Fibroblast of pulmonary artery (primary cell): ENCODE results near the gene WNT5A.
A peak's percentile ranks its signal among the peaks of the same experiment; 100 is the strongest.

Source experiments
- DNase-seq: peaks from one replicate; pipeline ENCODE4 v3.0.0-alpha.2; 2010; ENCODE audit warnings: low read depth
- H3K4me3 ChIP-seq: replicated peaks from 2 replicates; pipeline ENCODE4 v1.5.1; 2011; ENCODE audit warnings: low read depth, mild to moderate bottlenecking, control low read depth, low read length, moderate library complexity
- TF ChIP-seq, protein P1 (sequence below): IDR thresholded peaks from 2 replicates; pipeline ENCODE4 v1.5.1; 2011; ENCODE audit warnings: mild to moderate bottlenecking, control low read depth, low read length, inconsistent platforms; ENCODE audit errors: missing control alignments

Gene WNT5A

DNA sequence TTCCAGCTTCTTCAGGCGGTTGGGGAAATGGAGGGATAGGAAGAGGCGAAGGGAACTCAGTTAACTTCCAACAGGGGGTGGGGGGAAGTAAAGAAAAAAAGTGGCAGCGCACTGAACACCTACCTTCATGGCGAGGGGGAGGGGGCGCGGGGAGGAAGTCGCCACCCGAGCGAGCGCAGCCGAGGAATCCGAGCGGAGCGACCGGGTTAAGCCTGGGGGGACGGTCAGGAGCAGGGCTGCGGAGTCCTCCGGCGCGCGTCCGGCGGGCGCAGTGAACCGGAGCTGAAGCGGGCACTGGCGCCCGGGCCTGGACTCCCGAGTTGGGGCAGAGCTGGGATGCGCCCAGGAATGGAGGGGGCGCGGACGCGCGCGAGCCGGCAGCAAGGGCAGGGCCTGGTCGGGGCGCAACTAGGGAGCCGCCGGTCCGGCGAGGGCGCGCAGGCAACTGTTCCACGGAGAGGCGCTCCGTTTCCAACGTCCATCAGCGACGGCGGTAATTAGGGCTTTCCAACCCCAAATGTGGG, at the start of gene WNT5A:
WNT5A (minus strand) TSS at position 450 of the 524 bp plus-strand sequence; CDS start at position 129, 321 bp downstream.
- H3K4me3 ChIP-seq = peak within 1 kb of the TSS; percentile 88
- peak; percentile 52 for DNase-seq
- TF ChIP-seq, protein P1, sequence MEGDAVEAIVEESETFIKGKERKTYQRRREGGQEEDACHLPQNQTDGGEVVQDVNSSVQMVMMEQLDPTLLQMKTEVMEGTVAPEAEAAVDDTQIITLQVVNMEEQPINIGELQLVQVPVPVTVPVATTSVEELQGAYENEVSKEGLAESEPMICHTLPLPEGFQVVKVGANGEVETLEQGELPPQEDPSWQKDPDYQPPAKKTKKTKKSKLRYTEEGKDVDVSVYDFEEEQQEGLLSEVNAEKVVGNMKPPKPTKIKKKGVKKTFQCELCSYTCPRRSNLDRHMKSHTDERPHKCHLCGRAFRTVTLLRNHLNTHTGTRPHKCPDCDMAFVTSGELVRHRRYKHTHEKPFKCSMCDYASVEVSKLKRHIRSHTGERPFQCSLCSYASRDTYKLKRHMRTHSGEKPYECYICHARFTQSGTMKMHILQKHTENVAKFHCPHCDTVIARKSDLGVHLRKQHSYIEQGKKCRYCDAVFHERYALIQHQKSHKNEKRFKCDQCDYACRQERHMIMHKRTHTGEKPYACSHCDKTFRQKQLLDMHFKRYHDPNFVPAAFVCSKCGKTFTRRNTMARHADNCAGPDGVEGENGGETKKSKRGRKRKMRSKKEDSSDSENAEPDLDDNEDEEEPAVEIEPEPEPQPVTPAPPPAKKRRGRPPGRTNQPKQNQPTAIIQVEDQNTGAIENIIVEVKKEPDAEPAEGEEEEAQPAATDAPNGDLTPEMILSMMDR = no peak

DNA sequence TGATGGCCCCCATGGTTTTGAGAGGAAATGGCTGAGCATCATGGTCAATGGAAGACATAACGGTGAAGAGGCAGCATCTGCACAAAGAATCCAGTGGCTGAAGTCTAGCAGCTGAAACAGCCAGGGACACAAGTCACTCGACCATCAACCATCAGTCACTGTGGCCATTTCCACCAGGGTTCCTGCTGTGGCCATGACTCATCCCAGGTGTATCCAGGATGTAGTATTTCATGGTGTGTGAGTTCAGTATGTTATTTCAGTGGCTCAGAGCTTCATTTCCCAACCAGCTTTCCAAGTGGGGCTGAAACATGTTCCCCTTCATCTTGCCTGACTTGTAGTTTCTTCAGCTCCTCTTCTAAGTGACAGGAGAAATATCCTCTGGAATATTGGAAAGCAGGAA, 47.8 kb upstream of the WNT5A start:
- no peak overlapping the region for H3K4me3 ChIP-seq
- no peak for DNase-seq
- TF ChIP-seq, protein P1 = no peak

DNA sequence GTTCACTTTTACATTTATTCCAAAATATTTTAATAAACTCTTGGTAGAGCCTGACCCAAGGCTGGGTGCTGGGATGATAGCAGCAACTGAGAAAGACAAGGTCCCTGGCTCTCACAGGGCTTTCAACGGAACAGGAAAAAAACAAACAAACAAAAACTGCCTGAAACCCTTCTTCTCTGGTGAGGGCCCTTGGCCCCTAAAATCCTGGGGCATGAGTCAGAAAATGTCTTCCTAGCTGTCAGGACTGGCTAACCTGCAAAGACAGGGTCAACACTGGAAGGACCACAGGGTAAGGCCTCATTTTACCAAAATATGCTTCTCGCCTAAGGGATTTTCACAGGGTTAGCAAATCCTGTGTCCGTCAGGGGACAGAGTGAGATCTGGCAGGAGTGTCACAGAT, 45.7 kb upstream of the WNT5A start:
- H3K4me3 ChIP-seq = no peak overlapping the region
- TF ChIP-seq, protein P1 = no peak
- no peak for DNase-seq

DNA sequence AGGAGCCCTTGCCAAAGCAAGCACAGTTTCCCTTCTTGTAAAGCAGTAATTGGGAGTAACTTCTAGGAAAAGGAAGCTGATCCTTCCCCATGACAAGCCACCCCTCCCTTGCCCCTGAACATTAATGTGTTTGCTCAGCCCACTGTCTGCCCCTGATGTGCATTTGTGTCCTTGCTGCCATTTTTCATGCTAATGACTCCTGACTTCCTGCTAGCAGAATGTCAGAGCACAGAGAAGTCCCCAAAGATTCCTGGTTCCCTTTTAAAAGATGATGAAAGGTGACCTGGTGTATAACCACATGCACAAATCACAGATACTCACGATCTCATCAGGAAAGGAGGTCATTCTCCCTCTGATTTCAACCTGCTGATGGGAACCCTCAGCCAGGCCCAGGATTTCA, 44.2 kb upstream of the WNT5A start:
- DNase-seq = no peak
- TF ChIP-seq, protein P1 = no peak
- H3K4me3 ChIP-seq = no peak overlapping the region

DNA sequence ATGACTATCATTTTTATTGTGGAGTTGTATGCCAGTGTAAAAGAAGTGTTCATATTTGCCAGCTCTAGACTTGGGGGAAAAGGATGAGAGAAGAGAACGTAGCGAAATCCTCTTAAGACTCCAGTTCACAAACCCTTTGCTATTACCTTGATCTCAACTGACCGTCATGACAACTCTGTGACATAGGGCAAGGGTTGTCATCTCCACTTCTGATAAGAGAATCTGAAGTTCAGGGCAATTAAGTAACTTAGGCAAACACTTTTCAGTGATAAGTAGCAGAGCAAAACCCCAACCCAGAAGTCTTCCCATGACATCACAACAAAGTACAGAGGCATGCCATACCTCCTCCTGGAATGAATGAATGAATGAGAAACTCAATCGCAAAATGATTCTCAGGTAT, 40.3 kb upstream of the WNT5A start:
- H3K4me3 ChIP-seq = no peak overlapping the region
- TF ChIP-seq, protein P1 = no peak
- no peak for DNase-seq

DNA sequence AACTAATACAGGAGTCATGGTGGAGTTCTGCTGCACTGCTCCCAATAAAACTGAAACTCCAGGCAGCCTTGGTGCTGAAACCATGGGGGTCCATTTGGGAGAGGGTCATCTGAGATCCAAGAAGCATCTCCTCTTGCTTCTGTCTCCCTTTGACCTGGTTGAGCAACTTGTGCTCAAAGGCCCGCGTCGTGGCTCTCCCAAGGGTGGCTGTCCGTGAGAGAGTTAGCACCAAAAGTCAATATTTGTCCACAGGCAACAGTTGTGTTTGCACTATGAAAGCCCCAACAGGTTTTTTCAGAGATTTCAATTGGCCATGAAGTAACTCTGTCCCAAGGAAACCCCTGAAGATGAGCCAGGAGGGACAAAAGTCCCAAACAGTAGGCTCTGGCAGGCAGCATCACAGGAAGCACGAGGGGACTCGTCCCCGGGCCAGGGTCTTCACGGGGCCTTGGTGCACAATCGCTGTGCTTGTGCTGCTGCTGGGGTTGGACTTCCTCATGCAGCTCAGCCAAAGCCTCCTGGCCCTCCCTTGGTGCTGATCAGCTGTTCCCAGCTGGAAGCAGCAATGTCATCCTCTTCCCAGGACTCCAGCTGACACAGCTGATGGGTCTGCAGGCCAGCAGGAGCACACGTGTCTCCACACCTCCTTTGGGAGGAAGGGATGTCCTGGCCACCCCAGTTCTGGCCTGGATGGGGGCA, 39.4 kb upstream of the WNT5A start:
- H3K4me3 ChIP-seq = no peak overlapping the region
- TF ChIP-seq, protein P1 = no peak
- no peak for DNase-seq

DNA sequence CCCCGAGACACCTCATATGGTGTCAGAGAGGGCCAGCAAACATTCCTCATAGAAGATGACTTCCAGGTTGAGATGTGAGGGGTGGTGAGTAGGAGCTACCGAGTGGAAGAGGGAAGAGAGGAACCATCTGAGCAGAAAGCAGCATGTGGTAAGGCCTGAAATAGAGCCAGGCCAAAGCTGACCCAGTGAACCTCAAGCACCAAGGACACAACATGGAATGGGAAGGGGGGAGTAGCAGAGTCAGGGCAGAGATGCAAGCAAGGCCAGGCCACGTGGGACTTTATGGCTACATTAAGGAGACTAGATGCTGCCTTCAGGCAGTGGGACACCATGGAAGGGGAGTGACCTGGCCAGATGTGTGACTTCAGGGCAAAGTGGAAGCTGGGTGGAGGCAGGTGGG, 38.3 kb upstream of the WNT5A start:
- no peak for DNase-seq
- H3K4me3 ChIP-seq = no peak overlapping the region
- TF ChIP-seq, protein P1 = no peak
